CD14-positive monocyte (primary cell): ENCODE measurements around the gene COL5A3. TPM values are rescaled to one million over a fixed set of nuclear protein-coding genes. Genes with fewer than 3 reads are reported as not detected.

Source experiments
- DNase-seq, 3 donors: peaks; one replicate each; pipeline ENCODE4 v3.0.0-alpha.2; 2011 to 2022
- H2AFZ ChIP-seq: 2 replicates; pipeline ENCODE4 v1.6.0; 2012; ENCODE audit warnings: mild to moderate bottlenecking, low read depth, low read length, inconsistent platforms; ENCODE audit not compliant: insufficient read depth, poor library complexity, severe bottlenecking
- H3K27ac ChIP-seq, 2 donors: 1 replicate in 1 of 2; 2 replicates in 1 of 2; pipeline ENCODE4 v1.5.1; 2012 to 2013; ENCODE audit warnings: low read length in 2 of 2, control low read depth in 1 of 2, inconsistent platforms in 1 of 2, low read depth in 1 of 2, mild to moderate bottlenecking in 1 of 2
- H3K27me3 ChIP-seq, 2 donors: one replicate each; pipeline versions ENCODE4 v1.6.0 to v1.6.1; 2011 to 2013; ENCODE audit warnings: low read length in 2 of 2; ENCODE audit not compliant: control insufficient read depth in 2 of 2, insufficient read depth in 2 of 2
- H3K36me3 ChIP-seq, 2 donors: replicated peaks in 1 of 2; 1 replicate in 1 of 2; 2 replicates in 1 of 2; pipeline versions ENCODE4 v1.5.1 to v1.6.1; 2012 to 2013; ENCODE audit warnings: low read length in 2 of 2, control low read depth in 1 of 2, inconsistent platforms in 1 of 2, mild to moderate bottlenecking in 1 of 2; ENCODE audit not compliant: insufficient read depth in 2 of 2, control insufficient read depth in 1 of 2
- H3K4me1 ChIP-seq, 2 donors: 1 replicate in 1 of 2; 2 replicates in 1 of 2; pipeline versions ENCODE4 v1.5.1 to v1.6.1; 2012 to 2013; ENCODE audit warnings: low read length in 2 of 2, control low read depth in 1 of 2, inconsistent platforms in 1 of 2, mild to moderate bottlenecking in 1 of 2, moderate library complexity in 1 of 2; ENCODE audit not compliant: insufficient read depth in 2 of 2, control insufficient read depth in 1 of 2
- H3K4me2 ChIP-seq: replicated peaks from 2 replicates; pipeline ENCODE3; 2012; ENCODE audit warnings: low read length, moderate library complexity, mild to moderate bottlenecking; ENCODE audit not compliant: poor library complexity, severe bottlenecking; ENCODE audit errors: extremely low read depth
- H3K4me3 ChIP-seq, 3 experiments: fragments of 200-600 bp in 1 of 3; sonication (generic) in 1 of 3; replicated peaks in 1 of 3; 1 replicate in 2 of 3; 2 replicates in 1 of 3; pipeline ENCODE4 v1.5.1; 2011 to 2013; ENCODE audit warnings: low read length in 3 of 3, mild to moderate bottlenecking in 3 of 3, control low read depth in 2 of 3, low read depth in 2 of 3, inconsistent platforms in 1 of 3, moderate library complexity in 1 of 3
- H3K79me2 ChIP-seq: 2 replicates; pipeline ENCODE4 v1.6.0; 2012; ENCODE audit warnings: mild to moderate bottlenecking, control low read depth, inconsistent platforms, low read length, moderate library complexity; ENCODE audit not compliant: insufficient read depth
- H3K9ac ChIP-seq: 2 replicates; pipeline ENCODE4 v1.6.0; 2017; ENCODE audit warnings: low read length, mild to moderate bottlenecking; ENCODE audit not compliant: insufficient read depth, poor library complexity, severe bottlenecking
- H3K9me3 ChIP-seq, 2 donors: replicated peaks in 1 of 2; 1 replicate in 1 of 2; 2 replicates in 1 of 2; pipeline versions ENCODE4 v1.5.1 to v1.6.1; 2012 to 2013; ENCODE audit warnings: low read length in 2 of 2, control low read depth in 1 of 2; ENCODE audit not compliant: control insufficient read depth in 1 of 2, insufficient read depth in 1 of 2
- H4K20me1 ChIP-seq: 2 replicates; pipeline ENCODE4 v1.6.0; 2012; ENCODE audit warnings: mild to moderate bottlenecking, low read length, control low read depth, moderate library complexity; ENCODE audit not compliant: insufficient read depth
- H3K27ac Mint-ChIP-seq, 7 donors: one replicate each; pipeline ENCODE4 v1.8.0; 2020; ENCODE audit warnings: mild to moderate bottlenecking in 7 of 7, mixed read lengths in 7 of 7, moderate library complexity in 6 of 7, inconsistent platforms in 2 of 7
- H3K27me3 Mint-ChIP-seq, 3 donors: one replicate each; pipeline ENCODE4 v1.8.0; 2021 to 2022; ENCODE audit warnings: low read depth in 3 of 3, mild to moderate bottlenecking in 3 of 3, mixed read lengths in 3 of 3, moderate library complexity in 3 of 3, inconsistent platforms in 1 of 3
- H3K36me3 Mint-ChIP-seq, 2 donors: one replicate each; pipeline ENCODE4 v1.8.0; 2020; ENCODE audit warnings: mixed read lengths in 2 of 2, inconsistent platforms in 1 of 2, mild to moderate bottlenecking in 1 of 2
- H3K4me1 Mint-ChIP-seq: one replicate; pipeline ENCODE4 v1.8.0; 2020; ENCODE audit warnings: mild to moderate bottlenecking, mixed read lengths
- H3K4me3 Mint-ChIP-seq, 2 donors: one replicate each; pipeline ENCODE4 v1.8.0; 2020; ENCODE audit warnings: mild to moderate bottlenecking in 2 of 2, mixed read lengths in 2 of 2, moderate library complexity in 1 of 2
- H3K9me3 Mint-ChIP-seq, 7 donors: one replicate each; pipeline ENCODE4 v1.8.0; 2020 to 2022; ENCODE audit warnings: mixed read lengths in 7 of 7, mild to moderate bottlenecking in 6 of 7, moderate library complexity in 6 of 7, inconsistent platforms in 2 of 7
- WGBS: methylation state at CpG from one replicate; pipeline ENCODE4 v1.1.5; 2013; ENCODE audit warnings: missing lambda C conversion rate; ENCODE audit not compliant: insufficient coverage; 5-methylcytosine and 5-hydroxymethylcytosine counted together
- intact Hi-C, 2 donors: fragments of 100-400 bp; cut with micrococcal nuclease; formaldehyde crosslinking; loops; one replicate each; pipeline versions ENCODE4 v1.15.0 to v1.15.1; 2023
- polyA plus RNA-seq, 3 donors: library from polyadenylated mRNA; depleted of rRNA in 1 of 3; unstranded in 2 of 3; stranded (reverse) in 1 of 3; fragments of 300-500 nt in 2 of 3; fragments of >200 nt in 1 of 3; fragmentation: Illumina TruSeq in 2 of 3; gene quantifications; 1 replicate in 2 of 3; 2 replicates in 1 of 3; pipeline ENCODE4 v1.2.3, GENCODE V29; 2012 to 2021
- TF ChIP-seq, protein P1 (sequence below): fragments of 200-600 bp; IDR thresholded peaks from one replicate; pipeline ENCODE4 v1.8.0; 2022; ENCODE audit warnings: antibody characterized with exemption, mild to moderate bottlenecking

The COL5A3 gene
- polyA plus RNA-seq, 3 donors = not detected

DNA sequence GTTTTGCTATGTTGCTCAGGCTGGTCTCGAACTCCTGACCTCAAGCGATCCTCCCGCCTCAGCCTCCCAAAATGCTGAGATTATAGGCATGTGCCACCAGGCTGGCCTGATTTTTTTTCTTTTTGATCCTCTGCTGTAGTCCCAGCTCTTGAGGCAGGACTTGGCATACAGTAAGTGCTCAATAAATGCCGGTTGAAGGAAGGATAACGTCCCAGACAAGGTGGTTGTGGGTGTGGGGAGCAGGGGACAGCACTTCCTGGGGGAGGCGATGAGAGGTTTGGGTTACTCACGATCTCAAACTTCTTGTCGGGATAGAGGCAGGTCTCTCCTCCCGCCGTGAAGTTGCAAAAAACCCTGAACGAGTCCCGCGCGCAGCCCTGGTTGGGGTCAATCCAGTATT lies 44.3 kb downstream of the COL5A3 start:
- no peak overlapping the region for H3K4me3 ChIP-seq
- no peak overlapping the region for H3K4me2 ChIP-seq
- peaks cover 0 to 21% of the 10 kb centered on the region in 2 donors for H3K27me3 ChIP-seq
- H3K9me3 ChIP-seq = no peaks in the 10 kb centered on the region
- intact Hi-C loops = no loop called here
- H3K36me3 Mint-ChIP-seq = no peaks in the 10 kb centered on the region
- H3K4me1 Mint-ChIP-seq = no peaks in the 10 kb centered on the region
- H3K4me3 Mint-ChIP-seq = peak overlapping the region in 1 of 2 donors; percentile 63
- no peaks in the 10 kb centered on the region for H3K36me3 ChIP-seq
- no peaks in the 10 kb centered on the region for H3K4me1 ChIP-seq
- 48% methylated on average over 7 of the region's 14 CpGs for WGBS
- DNase-seq = no peak
- peaks cover 21 to 44% (median 29%) of the 10 kb centered on the region in 3 donors for H3K27me3 Mint-ChIP-seq
- TF ChIP-seq, protein P1, sequence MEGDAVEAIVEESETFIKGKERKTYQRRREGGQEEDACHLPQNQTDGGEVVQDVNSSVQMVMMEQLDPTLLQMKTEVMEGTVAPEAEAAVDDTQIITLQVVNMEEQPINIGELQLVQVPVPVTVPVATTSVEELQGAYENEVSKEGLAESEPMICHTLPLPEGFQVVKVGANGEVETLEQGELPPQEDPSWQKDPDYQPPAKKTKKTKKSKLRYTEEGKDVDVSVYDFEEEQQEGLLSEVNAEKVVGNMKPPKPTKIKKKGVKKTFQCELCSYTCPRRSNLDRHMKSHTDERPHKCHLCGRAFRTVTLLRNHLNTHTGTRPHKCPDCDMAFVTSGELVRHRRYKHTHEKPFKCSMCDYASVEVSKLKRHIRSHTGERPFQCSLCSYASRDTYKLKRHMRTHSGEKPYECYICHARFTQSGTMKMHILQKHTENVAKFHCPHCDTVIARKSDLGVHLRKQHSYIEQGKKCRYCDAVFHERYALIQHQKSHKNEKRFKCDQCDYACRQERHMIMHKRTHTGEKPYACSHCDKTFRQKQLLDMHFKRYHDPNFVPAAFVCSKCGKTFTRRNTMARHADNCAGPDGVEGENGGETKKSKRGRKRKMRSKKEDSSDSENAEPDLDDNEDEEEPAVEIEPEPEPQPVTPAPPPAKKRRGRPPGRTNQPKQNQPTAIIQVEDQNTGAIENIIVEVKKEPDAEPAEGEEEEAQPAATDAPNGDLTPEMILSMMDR = no peak
- no peak overlapping the region for H3K9ac ChIP-seq
- H3K79me2 ChIP-seq = no peaks in the 10 kb centered on the region
- H3K9me3 Mint-ChIP-seq = peaks cover 0 to 5% (median under 1%) of the 10 kb centered on the region in 7 donors
- no peak overlapping the region for H3K27ac ChIP-seq
- no peak overlapping the region for H3K27ac Mint-ChIP-seq
- H4K20me1 ChIP-seq = no peaks in the 10 kb centered on the region
- no peak overlapping the region for H2AFZ ChIP-seq

DNA sequence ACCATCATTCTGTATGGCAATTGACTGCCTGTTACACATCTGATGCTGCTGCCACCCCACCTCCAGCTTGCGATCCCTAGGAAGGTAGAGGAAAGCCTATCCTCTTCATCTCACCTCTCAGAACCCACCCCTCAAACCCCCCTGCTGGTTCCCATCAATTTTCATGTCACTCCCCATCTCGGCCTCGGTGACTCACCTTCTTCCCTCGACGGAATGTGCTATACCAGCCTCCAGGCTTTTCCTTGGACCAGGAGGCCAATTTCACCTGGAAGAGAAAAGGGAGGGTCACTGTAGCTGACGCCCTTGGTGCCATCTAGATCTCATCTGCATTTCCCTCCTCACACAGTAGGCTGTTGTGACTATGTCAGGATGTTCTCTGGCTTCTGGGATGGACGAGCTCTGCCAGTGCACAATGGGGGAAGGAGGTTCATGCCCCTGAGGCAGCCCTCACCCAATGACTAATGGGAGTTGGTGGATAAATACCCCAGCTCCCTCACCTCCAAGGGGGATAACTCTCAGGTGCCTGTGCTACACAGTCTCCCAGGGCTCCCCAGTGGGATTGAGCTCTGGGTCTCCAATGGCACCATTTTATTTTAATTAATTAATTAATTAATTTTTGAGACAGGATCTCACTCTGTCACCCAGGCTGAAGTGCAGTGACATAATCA lies 47.5 kb downstream of the COL5A3 start:
- Histone ChIP-seq H3K9ac (no peak overlapping the region), H3K4me2 (no peak overlapping the region), H3K4me3 (no peak overlapping the region), H4K20me1 (no peaks in the 10 kb centered on the region), H3K27ac (no peak overlapping the region), H3K9me3 (no peaks in the 10 kb centered on the region), H2AFZ (no peak overlapping the region), H3K36me3 (no peaks in the 10 kb centered on the region), H3K4me1 (no peaks in the 10 kb centered on the region), H3K27me3 (peaks cover 0 to 19% of the 10 kb centered on the region in 2 donors), H3K79me2 (no peaks in the 10 kb centered on the region)
- Mint-ChIP-seq H3K9me3 (peaks cover 0 to 5% (median 1%) of the 10 kb centered on the region in 7 donors), H3K27me3 (peaks cover 23 to 52% (median 35%) of the 10 kb centered on the region in 3 donors), H3K4me1 (no peaks in the 10 kb centered on the region), H3K27ac (no peak overlapping the region), H3K4me3 (no peak overlapping the region), H3K36me3 (no peaks in the 10 kb centered on the region)
- intact Hi-C loops = no loop called here
- WGBS = 86% methylated on average over 1 of the region's 7 CpGs
- TF ChIP-seq, protein P1 = no peak
- DNase-seq = no peak
